Epidermal melanocyte (primary cell): Measurements from ENCODE around the gene CLEC4F.

Experiments
- DNase-seq: peaks from one replicate; pipeline ENCODE4 v3.0.0; 2011; ENCODE audit warnings: low spot score; ENCODE audit not compliant: insufficient read length

The CLEC4F gene

GRCh38 chr2:70789304-70790135 is 30.9 kb downstream of the CLEC4F start:
- DNase-seq = no peak

- DNase-seq = no peak
These were observed 35.1 kb downstream of the CLEC4F start for GRCh38 chr2:70785137-70785911.

GRCh38 chr2:70784320-70784719 is 36.1 kb downstream of the CLEC4F start:
- DNase-seq = no peak

GRCh38 chr2:70779911-70780545 is 40.4 kb downstream of the CLEC4F start:
- DNase-seq = no peak

- DNase-seq = no peak
These were observed 40.9 kb downstream of the CLEC4F start for GRCh38 chr2:70779491-70779890.

- DNase-seq = no peak
These were observed 41.7 kb downstream of the CLEC4F start for GRCh38 chr2:70778676-70779075.

- no peak for DNase-seq
These were observed 42.9 kb downstream of the CLEC4F start for GRCh38 chr2:70777450-70777849.

GRCh38 chr2:70776266-70776665 is 44.1 kb downstream of the CLEC4F start:
- no peak for DNase-seq

GRCh38 chr2:70775141-70775540 is 45.3 kb downstream of the CLEC4F start:
- no peak for DNase-seq

GRCh38 chr2:70772486-70773155 is 47.8 kb downstream of the CLEC4F start:
- no peak for DNase-seq

GRCh38 chr2:70771446-70771845 is 49.0 kb downstream of the CLEC4F start:
- no peak for DNase-seq

- no peak for DNase-seq
These were observed 50.9 kb downstream of the CLEC4F start for GRCh38 chr2:70769450-70769849.

GRCh38 chr2:70768590-70769085 is 51.8 kb downstream of the CLEC4F start:
- DNase-seq = no peak

GRCh38 chr2:70767699-70768589 is 52.5 kb downstream of the CLEC4F start, which contains the start of gene ADD2:
TSS of gene ADD2 (minus strand) at chr2:70768200. CDS start at chr2:70706408, 61,792 bp downstream.
- peak; percentile 30 for DNase-seq

GRCh38 chr2:70767079-70767698 is 53.2 kb downstream of the CLEC4F start:
- no peak for DNase-seq

- DNase-seq = no peak
These were observed 53.9 kb downstream of the CLEC4F start for GRCh38 chr2:70766357-70767078.

GRCh38 chr2:70765507-70765906 is 54.9 kb downstream of the CLEC4F start:
- no peak for DNase-seq

- DNase-seq = no peak
These were observed 61.0 kb downstream of the CLEC4F start for GRCh38 chr2:70759446-70759845.
